Measurements from ENCODE around the gene DNPH1. TPM values are rescaled to one million over a fixed set of nuclear protein-coding genes. Genes with fewer than 3 reads are reported as not detected.

The DNPH1 gene
- total RNA-seq, 4 donors from 2014 or later = 57.7 to 101 (median 81.5) TPM

- WGBS, 2 donors = 68 to 70% methylated on average over 5 of the region's 5 CpGs
- H3K4me3 ChIP-seq = no peak overlapping the region
- DNase-seq = no peak
- TF ChIP-seq POLR2A (IDR thresholded peaks at IDR 0.05) = no peak
- TF ChIP-seq, protein P1, sequence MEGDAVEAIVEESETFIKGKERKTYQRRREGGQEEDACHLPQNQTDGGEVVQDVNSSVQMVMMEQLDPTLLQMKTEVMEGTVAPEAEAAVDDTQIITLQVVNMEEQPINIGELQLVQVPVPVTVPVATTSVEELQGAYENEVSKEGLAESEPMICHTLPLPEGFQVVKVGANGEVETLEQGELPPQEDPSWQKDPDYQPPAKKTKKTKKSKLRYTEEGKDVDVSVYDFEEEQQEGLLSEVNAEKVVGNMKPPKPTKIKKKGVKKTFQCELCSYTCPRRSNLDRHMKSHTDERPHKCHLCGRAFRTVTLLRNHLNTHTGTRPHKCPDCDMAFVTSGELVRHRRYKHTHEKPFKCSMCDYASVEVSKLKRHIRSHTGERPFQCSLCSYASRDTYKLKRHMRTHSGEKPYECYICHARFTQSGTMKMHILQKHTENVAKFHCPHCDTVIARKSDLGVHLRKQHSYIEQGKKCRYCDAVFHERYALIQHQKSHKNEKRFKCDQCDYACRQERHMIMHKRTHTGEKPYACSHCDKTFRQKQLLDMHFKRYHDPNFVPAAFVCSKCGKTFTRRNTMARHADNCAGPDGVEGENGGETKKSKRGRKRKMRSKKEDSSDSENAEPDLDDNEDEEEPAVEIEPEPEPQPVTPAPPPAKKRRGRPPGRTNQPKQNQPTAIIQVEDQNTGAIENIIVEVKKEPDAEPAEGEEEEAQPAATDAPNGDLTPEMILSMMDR (IDR thresholded peaks at IDR 0.05) = no peak
- peaks cover 0 to 67% (median 12%) of the 10 kb centered on the region in 3 donors for H3K36me3 ChIP-seq
- H3K27me3 ChIP-seq = no peaks in the 10 kb centered on the region
- no peaks in the 10 kb centered on the region for H3K9me3 ChIP-seq
- H3K27ac ChIP-seq = no peak overlapping the region
- H3K4me1 ChIP-seq = peaks cover 7 to 71% (median 37%) of the 10 kb centered on the region in 3 donors
- intact Hi-C loops (cut with DNase I) = no loop called here
Measured at GRCh38 chr6:43185391-43185985, 43.8 kb downstream of the DNPH1 start.

DNA sequence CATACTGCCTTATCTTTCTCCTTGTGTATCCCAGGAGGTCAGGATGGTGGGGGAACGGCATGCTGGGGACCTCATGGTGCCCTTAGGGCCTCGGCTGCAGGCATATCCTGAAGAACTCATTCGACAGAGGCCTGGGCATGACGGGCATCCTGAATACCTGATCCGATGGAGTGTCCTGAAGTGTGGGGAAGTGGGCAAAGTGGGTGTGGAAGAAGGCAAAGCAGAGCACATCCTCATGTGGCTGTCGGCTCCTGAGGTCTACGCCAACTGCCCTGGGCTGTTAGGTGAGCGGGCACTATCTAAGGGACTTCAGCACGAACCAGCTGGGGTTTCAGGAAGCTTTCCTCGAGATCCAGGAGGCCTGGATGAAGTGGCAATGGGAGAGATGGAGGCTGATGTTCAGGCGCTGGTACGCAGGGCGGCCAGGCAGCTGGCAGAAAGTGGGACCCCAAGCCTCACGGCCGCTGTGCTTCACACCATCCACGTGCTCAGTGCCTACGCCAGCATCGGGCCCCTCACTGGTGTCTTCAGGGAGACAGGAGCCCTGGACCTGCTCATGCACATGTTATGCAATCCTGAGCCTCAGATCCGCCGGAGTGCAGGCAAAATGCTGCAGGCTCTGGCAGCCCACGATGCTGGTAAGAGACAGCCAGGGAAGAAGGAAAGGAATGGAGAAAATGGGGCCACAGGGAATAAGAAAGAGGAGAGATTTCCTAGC, 44.9 kb downstream of the DNPH1 start:
- TF ChIP-seq, protein P1 (IDR thresholded peaks at IDR 0.05) = no peak
- TF ChIP-seq POLR2A (IDR thresholded peaks at IDR 0.05) = no peak
- no peak overlapping the region for H3K4me3 ChIP-seq
- H3K36me3 ChIP-seq = peaks cover 2 to 67% (median 14%) of the 10 kb centered on the region in 3 donors
- no peaks in the 10 kb centered on the region for H3K9me3 ChIP-seq
- DNase-seq = no peak
- no peak overlapping the region for H3K27ac ChIP-seq
- H3K27me3 ChIP-seq = no peaks in the 10 kb centered on the region
- intact Hi-C loops (cut with DNase I) = no loop called here
- peaks cover 7 to 71% (median 37%) of the 10 kb centered on the region in 3 donors for H3K4me1 ChIP-seq
- WGBS, 2 donors = 62 to 82% methylated on average over 10 to 18 of the region's 21 CpGs

DNA sequence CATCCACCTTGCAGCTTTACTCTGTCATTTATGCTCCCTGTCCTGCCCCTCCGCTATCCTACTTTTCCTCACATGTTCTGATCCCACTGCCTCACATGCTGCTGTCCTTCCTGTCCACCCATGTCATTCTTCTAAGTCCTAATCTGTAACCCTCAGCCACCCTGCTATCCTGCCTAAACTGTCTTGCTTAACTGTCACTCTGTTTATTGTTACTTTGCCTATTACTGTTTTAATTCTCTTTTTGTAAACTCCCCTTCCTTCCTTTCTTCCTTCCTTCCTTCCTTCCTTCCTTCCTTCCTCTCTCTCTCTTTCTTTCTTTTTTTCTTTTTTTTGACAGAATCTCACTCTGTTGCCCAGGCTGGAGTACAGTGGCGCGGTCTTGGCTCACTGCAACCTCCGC, 45.8 kb downstream of the DNPH1 start:
- Histone ChIP-seq H3K27me3 (no peaks in the 10 kb centered on the region), H3K4me3 (no peak overlapping the region), H3K4me1 (peaks cover 7 to 71% (median 37%) of the 10 kb centered on the region in 3 donors), H3K27ac (no peak overlapping the region), H3K9me3 (no peaks in the 10 kb centered on the region), H3K36me3 (peaks cover 8 to 67% (median 19%) of the 10 kb centered on the region in 3 donors)
- intact Hi-C loops (cut with DNase I) = no loop called here
- TF ChIP-seq, protein P1 (IDR thresholded peaks at IDR 0.05) = no peak
- TF ChIP-seq POLR2A (IDR thresholded peaks at IDR 0.05) = no peak
- no peak for DNase-seq
- WGBS, 2 donors = 98 to 99% methylated on average over 4 of the region's 4 CpGs

- Histone ChIP-seq H3K27ac (peak within 1 kb of the TSS; percentile 72 to 92 (median 88)), H3K4me3 (peak within 1 kb of the TSS; percentile 53 to 87 (median 80)), H3K9me3 (no peaks in the 10 kb centered on the region), H3K27me3 (no peaks in the 10 kb centered on the region), H3K36me3 (peaks cover 8 to 67% (median 20%) of the 10 kb centered on the region in 3 donors), H3K4me1 (peaks cover 5 to 59% (median 35%) of the 10 kb centered on the region in 3 donors)
- TF ChIP-seq POLR2A (IDR thresholded peaks at IDR 0.05) = peak in 3 of 4 donors; percentile 44 to 81 (median 61)
- TF ChIP-seq, protein P1 (IDR thresholded peaks at IDR 0.05) = peak in 1 of 6 experiments; percentile 37
- intact Hi-C loops (cut with DNase I) = no loop called here
- WGBS, 2 donors = 2 to 3% methylated on average over 17 to 18 of the region's 51 CpGs
- peak; percentile 34 for DNase-seq
Measured at GRCh38 chr6:43181942-43182860, 47.1 kb downstream of the DNPH1 start, which contains the start of gene CUL9. CUL9 (plus strand) TSS chr6:43182196; CDS start chr6:43184311, 2,115 bp downstream.

Measured in esophagus squamous epithelium (tissue), 5 donors.